ENCODE data around the gene MTCL3.
A peak's percentile ranks its signal among the peaks of the same experiment; 100 is the strongest.

MTCL3 gene

DNA sequence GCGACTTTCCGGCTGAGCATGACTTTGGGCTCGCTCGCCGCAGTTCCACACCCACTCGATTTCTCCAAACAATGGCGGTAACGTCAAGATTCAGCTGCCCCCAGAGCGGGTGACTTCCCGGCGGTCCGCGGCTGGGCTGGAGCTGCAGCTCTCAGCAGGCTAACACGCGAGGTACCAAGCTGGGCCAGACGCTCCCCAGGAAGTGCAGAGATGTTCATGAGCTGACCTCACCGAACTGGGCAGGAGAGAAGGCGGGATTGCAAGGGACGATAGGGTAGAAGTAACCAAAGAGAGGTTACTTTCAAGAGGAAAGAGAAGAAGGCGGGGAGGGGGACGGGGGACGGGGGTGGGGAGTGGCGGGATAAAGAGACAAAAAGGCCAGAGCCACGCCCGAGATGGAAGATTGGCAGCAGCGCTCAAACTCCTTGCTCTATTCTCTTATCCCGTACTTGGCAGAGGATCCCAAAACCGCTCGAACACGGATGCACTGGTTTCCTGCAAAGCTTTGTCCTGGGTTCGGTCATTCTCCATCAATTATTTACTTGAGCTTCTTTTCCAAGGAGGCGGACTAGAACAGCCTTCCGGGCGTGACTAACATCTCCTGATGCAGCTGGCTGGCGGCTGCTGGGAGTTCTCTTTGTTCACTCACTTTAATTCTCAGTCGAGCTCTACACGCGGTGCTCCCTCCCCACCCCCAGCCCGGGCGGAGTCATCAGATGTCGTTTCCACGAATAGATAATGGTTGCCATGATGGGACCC lies at the start of gene MTCL3:
MTCL3 (minus strand) TSS at position 626 of the 759 bp plus-strand sequence.
- DNase-seq (ENCODE audit: low spot score) = peak; percentile 85

DNA sequence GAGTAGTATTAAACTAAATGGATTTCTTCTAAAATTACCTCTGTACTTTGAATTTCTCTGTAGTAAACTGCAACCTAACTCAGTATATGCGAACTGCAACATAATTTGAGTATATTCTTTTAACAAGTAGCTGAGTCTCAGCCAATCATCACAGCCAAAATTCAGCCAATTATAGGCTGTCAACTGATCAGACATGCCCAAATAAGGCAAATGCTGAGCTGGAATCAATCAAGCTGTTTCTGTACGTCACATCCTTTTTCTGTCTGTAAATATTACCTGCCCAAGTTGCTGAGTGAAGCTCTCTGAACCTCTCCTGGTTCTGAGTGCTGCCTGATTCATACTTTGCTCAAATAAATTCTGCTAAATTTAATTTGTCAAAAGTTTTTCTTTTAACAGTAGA lies 48.3 kb upstream of the MTCL3 start:
- DNase-seq (ENCODE audit: low spot score) = no peak

DNA sequence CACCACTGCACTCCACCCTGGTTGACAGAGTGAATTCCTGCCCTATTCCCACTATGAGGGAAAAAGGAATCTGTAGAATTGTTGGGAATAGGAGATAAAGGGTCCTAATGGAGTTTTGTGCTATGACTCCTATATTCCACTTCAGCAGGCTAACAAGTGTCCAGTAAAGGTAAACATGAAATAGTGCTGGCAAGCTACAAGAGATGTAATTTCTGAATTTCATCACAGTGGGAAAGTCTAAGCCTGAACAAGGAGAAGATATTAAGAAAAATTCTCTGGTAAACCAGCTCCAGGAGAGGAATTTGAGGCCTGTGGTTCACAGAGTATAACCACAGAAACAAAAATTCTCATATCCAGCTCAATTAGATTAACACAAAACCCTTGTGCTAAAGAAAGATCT lies 47.5 kb upstream of the MTCL3 start:
- DNase-seq (ENCODE audit: low spot score) = no peak

DNA sequence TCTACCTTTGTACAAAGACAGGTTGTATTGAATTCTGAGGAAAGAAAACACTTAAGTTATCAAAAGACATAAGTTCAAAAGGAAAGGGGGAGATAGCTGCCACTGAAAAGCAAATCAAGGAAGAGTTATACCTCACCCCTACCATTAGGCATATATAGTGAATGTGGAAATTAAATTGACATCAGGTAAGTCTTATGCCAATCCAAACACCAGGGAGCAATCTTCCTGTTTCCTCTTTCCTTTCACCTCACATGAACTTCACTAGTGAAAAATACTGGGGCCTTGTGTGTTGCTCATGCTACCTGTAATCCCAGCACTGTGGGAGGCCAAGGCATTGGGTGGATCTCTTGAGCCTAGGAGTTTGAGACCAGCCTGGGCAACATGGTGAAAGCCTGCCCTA lies 47.0 kb upstream of the MTCL3 start:
- DNase-seq (ENCODE audit: low spot score) = no peak

GRCh38 chr6:127564761-127565160 lies 45.6 kb upstream of the MTCL3 start:
- no peak for DNase-seq (ENCODE audit: low spot score)

DNA sequence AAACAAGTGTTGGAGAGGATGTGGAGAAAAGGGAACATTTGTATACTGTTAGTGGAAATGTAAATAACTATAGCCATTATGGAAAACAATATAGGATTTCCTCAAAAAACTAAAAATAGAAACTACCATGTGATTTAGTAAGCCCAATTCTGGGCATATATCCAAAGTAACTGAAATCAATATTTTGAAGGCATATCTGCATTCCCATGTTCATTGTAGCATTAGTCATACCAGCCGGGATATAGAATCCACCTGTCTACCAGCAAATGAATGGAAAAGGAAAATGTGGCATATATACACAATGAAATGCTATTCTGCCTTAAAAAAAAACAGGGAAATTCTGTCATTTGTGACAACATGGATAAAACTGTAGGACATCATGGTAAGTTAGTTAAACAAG lies 42.5 kb upstream of the MTCL3 start:
- no peak for DNase-seq (ENCODE audit: low spot score)

GRCh38 chr6:127554435-127555006 lies 35.4 kb upstream of the MTCL3 start:
- DNase-seq (ENCODE audit: low spot score) = peak; percentile 35

GRCh38 chr6:127550403-127550802 lies 31.3 kb upstream of the MTCL3 start:
- no peak for DNase-seq (ENCODE audit: low spot score)

DNA sequence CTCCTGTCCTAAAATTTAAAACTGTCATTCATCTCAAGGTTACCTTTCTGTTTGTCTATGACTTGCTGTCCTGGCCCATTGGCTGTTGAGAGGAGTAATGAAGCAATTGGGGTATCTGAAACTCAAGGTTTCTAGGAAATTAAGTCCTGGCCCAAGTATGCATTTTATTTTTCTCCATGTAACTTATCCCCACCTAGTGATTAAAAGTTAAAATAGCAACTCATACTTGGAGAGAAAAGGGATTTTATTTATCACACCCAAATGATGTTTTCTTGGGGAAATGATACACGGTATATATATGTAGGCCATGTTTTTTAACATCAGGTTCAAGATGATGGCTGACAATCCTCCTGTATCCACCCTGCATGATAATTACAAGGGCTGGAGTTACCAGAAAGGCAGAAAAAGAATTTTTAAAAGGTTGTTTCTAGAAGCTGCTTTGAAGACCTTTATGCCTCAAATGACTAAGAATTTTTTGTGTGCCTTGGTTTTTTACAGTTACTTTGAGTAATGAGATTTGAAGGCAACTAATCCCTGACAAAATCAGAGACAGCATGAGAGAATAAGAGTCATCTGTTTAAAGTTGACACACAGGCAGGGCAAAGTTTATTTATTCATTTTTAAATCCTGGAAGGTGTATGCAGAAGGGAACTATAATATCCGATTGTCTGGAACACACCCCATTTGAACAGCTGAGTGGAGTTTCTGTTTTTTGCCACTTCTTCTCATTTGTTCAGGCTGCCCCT lies 28.9 kb upstream of the MTCL3 start:
- no peak for DNase-seq (ENCODE audit: low spot score)

DNA sequence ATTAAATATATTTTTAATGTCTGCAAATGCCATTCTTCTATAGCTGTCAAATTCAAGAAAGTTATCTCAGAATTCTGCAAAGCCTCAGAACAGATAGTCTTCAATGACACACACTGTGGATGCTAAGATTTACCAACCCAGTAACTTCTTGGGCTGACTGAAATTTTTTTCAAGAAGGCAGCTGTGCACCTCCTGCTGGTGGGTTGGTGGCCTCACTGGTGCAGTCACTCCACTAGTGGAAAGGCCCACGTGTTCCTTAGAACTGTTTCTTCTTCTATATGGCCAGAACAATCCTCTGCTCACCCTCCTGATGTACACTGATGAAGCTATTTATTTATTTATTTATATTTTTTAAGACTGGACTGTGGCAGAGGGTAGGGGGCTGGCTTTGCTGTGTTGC lies 28.1 kb upstream of the MTCL3 start:
- peak; percentile 44 for DNase-seq (ENCODE audit: low spot score)

DNA sequence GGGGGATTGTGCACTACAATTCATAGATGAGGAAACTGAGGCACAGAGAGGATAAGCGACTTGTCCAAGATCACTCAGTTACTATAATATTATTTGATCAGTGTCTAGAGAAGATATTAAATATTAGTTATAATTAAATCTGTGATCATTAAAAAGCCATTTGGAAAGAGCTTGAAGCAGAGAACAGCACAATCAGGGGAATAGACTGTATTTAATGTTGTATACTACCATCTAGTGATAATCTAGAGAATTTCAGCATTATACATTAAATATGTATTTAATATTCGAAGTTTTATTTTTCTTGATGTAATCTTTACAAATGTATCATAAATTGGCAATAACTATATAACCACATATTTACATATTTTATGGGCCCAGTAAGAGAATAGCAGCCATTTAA lies 20.1 kb upstream of the MTCL3 start:
- no peak for DNase-seq (ENCODE audit: low spot score)

DNA sequence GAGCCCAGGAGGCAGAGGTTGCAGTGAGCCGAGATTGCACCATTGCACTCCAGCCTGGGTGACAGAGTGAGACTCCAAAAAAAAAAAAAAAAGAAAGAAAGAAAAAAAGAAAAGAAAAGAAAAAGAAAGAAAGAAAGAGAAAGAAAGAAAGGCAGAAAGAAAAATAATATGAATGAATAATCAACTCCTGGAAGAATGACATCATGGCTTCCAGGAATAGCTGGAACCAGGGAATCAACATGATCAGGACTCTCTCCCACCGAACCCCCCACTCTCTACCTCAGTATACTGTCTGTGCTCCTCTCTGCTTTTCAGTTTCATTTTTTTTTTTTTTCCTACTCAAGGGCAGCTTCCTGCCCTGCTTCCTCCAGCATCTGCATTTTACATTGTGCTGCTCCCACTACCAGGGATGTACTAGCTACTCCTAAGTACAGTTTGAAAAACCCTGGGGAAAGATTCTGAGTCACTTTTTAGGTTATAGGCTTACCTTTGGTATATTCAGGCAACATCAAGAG lies 19.7 kb upstream of the MTCL3 start:
- no peak for DNase-seq (ENCODE audit: low spot score)

GRCh38 chr6:127533736-127534135 lies 14.6 kb upstream of the MTCL3 start:
- no peak for DNase-seq (ENCODE audit: low spot score)

GRCh38 chr6:127533011-127533410 lies 13.9 kb upstream of the MTCL3 start:
- no peak for DNase-seq (ENCODE audit: low spot score)

- DNase-seq (ENCODE audit: low spot score) = no peak
Measured at GRCh38 chr6:127522714-127523113, 3.6 kb upstream of the MTCL3 start.

DNA sequence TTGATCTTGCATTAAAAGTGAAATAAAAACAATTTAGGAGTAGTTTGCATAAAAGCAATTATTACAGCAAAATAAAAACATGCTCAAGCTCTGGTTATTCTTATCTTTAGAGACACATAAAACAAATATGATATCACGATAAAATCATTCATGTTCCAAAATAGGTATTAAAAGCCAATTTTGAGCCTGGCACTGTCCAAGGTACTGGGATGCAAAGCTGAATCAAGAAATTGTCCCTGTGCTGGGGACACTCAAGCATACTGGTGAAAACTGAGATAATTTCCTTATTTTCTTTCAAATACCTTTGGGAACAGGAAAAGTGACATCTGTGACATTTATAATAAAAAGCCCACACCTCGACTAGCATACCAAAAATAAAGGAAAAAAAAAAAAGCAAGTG lies 931 bp upstream of the MTCL3 start:
- DNase-seq (ENCODE audit: low spot score) = no peak

DNA sequence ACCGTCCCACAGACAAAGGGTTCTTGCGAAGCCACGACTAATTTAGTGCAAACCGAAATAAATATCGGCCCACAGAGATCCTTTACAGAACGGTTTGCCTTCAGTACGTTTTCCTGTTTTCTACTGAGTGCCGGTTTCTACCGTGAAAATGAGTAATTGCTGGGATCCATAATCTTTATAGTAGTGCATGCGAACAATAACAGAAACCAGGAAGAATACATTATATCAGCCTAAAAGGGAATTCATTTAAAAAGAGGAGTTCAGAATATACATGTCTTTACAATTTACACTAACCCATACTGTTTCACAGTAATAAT lies 292 bp upstream of the MTCL3 start:
- DNase-seq (ENCODE audit: low spot score) = no peak

GRCh38 chr6:127518191-127518709 lies 885 bp downstream of the MTCL3 start:
- DNase-seq (ENCODE audit: low spot score) = peak; percentile 42

DNA sequence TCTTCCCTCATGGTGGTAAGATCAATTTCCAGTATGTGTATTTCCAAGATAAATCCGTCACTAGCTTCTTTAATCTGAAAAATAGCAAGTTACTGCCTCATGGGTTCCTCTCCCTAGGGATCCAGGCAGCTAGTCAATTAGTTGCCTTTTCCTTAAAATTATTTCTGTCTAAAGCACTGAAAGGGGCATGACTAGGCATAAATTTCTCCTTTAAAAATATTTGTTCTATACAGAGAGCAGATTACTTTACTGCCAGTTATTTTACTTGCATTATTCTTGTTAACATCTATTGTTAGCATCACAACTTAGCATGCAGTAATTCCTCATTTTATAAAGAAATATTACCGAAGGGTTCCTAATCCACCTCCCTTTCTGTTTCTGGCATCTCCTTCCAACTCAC lies 1.4 kb downstream of the MTCL3 start:
- no peak for DNase-seq (ENCODE audit: low spot score)

GRCh38 chr6:127516662-127517273 lies 2.4 kb downstream of the MTCL3 start:
- DNase-seq (ENCODE audit: low spot score) = peak; percentile 62

GRCh38 chr6:127515794-127516661 lies 3.1 kb downstream of the MTCL3 start:
- peak; percentile 84 for DNase-seq (ENCODE audit: low spot score)
